HCT116 (cell line): ENCODE measurements around the gene DLG2.

Experiments
- CBX3 ChIP-seq: IDR thresholded peaks from 2 replicates; pipeline ENCODE4 v1.6.1; 2012; ENCODE audit warnings: low read depth
- CEBPB ChIP-seq: IDR thresholded peaks from 2 replicates; pipeline ENCODE4 v1.6.1; 2012; ENCODE audit warnings: low read depth
- CTCF ChIP-seq, 3 experiments: fragments of 200-600 bp in 1 of 3; sonication (generic) in 1 of 3; IDR thresholded peaks in 2 of 3; conservative IDR thresholded peaks in 1 of 3; 2 replicates each; pipeline ENCODE4 v1.5.1; 2012 to 2017; ENCODE audit warnings: low read depth in 2 of 3, low read length in 2 of 3, antibody characterized with exemption in 1 of 3, borderline replicate concordance in 1 of 3, control low read depth in 1 of 3, mild to moderate bottlenecking in 1 of 3, mixed read lengths in 1 of 3, mixed run types in 1 of 3, moderate library complexity in 1 of 3; ENCODE audit not compliant: insufficient read depth in 1 of 3
- EZH2 ChIP-seq: fragments of 200-600 bp; sonication (generic); IDR thresholded peaks from 2 replicates; pipeline ENCODE4 v1.6.1; 2017; ENCODE audit warnings: antibody characterized with exemption, mixed run types
- EZH2phosphoT487 ChIP-seq: fragments of 200-600 bp; IDR thresholded peaks from 2 replicates; pipeline ENCODE4 v1.6.1; 2018; ENCODE audit warnings: antibody characterized with exemption, borderline replicate concordance
- FOSL1 ChIP-seq: IDR thresholded peaks from 2 replicates; pipeline ENCODE4 v1.6.1; 2012; ENCODE audit warnings: low read depth
- MAX ChIP-seq: IDR thresholded peaks from 2 replicates; pipeline ENCODE4 v1.6.1; 2012
- POLR2A ChIP-seq: IDR thresholded peaks from 2 replicates; pipeline ENCODE4 v1.7.0; 2011; ENCODE audit warnings: borderline replicate concordance; ENCODE audit not compliant: insufficient read depth, insufficient read length; ENCODE audit errors: extremely low read depth
- POLR2AphosphoS5 ChIP-seq: IDR thresholded peaks from 2 replicates; pipeline ENCODE4 v1.6.1; 2011; ENCODE audit warnings: mild to moderate bottlenecking, low read depth, low read length, moderate library complexity
- RAD21 ChIP-seq: IDR thresholded peaks from 2 replicates; pipeline ENCODE4 v1.6.1; 2012; ENCODE audit warnings: low read depth, mild to moderate bottlenecking
- REST ChIP-seq: IDR thresholded peaks from 2 replicates; pipeline ENCODE4 v1.6.1; 2012; ENCODE audit warnings: low read depth
- SIN3A ChIP-seq: IDR thresholded peaks from 2 replicates; pipeline ENCODE4 v1.6.1; 2012; ENCODE audit warnings: low read depth
- SP1 ChIP-seq: IDR thresholded peaks from 2 replicates; pipeline ENCODE4 v1.6.1; 2012; ENCODE audit warnings: low read depth
- TCF7L2 ChIP-seq: IDR thresholded peaks from 2 replicates; pipeline ENCODE4 v1.7.0; 2011; ENCODE audit warnings: borderline replicate concordance, inconsistent platforms; ENCODE audit not compliant: insufficient read depth, insufficient read length; ENCODE audit errors: extremely low read depth

- TF ChIP-seq CTCF (IDR thresholded peaks at IDR 0.05 in 2 of 3, conservative IDR thresholded peaks at IDR 0.05 in 1 of 3; ENCODE audit: borderline replicate concordance in 1 of 3, insufficient read depth in 1 of 3, low read depth in 2 of 3, low read length in 2 of 3) (no peak), TCF7L2 (no peak), EZH2 (no peak), RAD21 (no peak), REST (no peak), MAX (no peak), POLR2A (no peak), SIN3A (no peak), POLR2AphosphoS5 (no peak), SP1 (no peak), EZH2phosphoT487 (no peak), FOSL1 (no peak), CEBPB (no peak), CBX3 (no peak)
Measured at GRCh38 chr11:84806354-84806753, 820.8 kb downstream of the DLG2 start.
